ENCODE measurements around the gene CDH22. TPM values are rescaled to one million over a fixed set of nuclear protein-coding genes. Genes with fewer than 3 reads are reported as not detected.

The CDH22 gene
- total and polyA plus RNA-seq, 4 donors, result 0.03 to 0.25 (median 0.09) TPM

DNA sequence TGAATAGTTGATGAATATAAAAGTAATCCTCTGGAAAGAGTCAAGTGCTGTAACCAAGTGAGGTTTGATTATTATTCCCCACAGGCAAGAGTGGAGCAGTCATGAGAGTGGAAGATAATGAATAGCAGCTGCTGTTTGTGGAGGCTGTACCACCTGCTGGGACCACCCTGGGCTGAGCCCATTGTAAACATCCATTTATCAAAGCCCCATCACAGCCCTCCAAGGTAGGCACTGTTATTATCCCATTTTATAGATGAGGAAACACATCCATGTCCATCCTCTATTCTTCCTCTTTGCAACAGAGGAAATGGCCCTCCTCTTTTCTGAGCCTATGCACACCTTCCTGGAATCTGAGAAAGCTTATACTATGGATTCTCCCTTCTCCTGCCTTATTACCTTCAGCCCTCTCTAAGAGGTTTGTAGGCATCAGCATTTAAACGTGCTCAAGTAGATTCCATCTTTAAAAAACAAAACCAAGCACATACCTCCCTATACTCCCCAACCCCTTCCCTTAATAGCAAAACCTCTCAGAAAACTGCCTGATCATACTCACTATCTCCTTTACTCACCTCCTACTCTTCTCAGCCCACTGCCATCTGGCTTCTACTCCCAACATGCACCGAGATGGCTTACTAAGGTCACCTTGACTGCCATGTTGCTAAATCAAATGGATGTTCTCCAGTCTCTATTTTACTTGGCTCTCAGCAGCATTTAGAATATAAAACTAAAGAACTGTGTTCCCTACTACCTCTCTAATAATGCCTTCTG, 37.1 kb downstream of the CDH22 start:
- no peak overlapping the region for H3K9ac ChIP-seq (ENCODE audit: insufficient read depth in 1 of 2, low read length in 2 of 2)
- 66 to 71% methylated on average over 2 of the region's 2 CpGs for WGBS, 2 donors
- H3K27ac ChIP-seq (ENCODE audit: low read depth in 1 of 2, low read length in 1 of 2), result no peak overlapping the region
- H3K4me3 ChIP-seq, result no peak overlapping the region
- no peak for ATAC-seq (ENCODE audit: insufficient read depth, low FRiP score)
- peaks cover 2 to 45% (median 11%) of the 10 kb centered on the region in 3 donors for H3K27me3 ChIP-seq (ENCODE audit: control insufficient read depth in 3 of 3, insufficient read depth in 3 of 3, low read length in 2 of 3)
- TF ChIP-seq, protein P1, sequence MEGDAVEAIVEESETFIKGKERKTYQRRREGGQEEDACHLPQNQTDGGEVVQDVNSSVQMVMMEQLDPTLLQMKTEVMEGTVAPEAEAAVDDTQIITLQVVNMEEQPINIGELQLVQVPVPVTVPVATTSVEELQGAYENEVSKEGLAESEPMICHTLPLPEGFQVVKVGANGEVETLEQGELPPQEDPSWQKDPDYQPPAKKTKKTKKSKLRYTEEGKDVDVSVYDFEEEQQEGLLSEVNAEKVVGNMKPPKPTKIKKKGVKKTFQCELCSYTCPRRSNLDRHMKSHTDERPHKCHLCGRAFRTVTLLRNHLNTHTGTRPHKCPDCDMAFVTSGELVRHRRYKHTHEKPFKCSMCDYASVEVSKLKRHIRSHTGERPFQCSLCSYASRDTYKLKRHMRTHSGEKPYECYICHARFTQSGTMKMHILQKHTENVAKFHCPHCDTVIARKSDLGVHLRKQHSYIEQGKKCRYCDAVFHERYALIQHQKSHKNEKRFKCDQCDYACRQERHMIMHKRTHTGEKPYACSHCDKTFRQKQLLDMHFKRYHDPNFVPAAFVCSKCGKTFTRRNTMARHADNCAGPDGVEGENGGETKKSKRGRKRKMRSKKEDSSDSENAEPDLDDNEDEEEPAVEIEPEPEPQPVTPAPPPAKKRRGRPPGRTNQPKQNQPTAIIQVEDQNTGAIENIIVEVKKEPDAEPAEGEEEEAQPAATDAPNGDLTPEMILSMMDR (IDR thresholded peaks at IDR 0.05; ENCODE audit: control extremely low read depth, extremely low read depth), result no peak
- no peaks in the 10 kb centered on the region for H3K36me3 ChIP-seq (ENCODE audit: control insufficient read depth in 4 of 4, insufficient read depth in 4 of 4, low read length in 4 of 4)
- peaks cover 0 to 7% (median 0%) of the 10 kb centered on the region in 4 donors for H3K9me3 ChIP-seq (ENCODE audit: control insufficient read depth in 4 of 4, insufficient read depth in 3 of 4, low read length in 3 of 4)
- no peaks in the 10 kb centered on the region for H3K4me1 ChIP-seq (ENCODE audit: control insufficient read depth in 5 of 5, insufficient read depth in 5 of 5, low read length in 5 of 5)
- no peak for DNase-seq

GRCh38 chr20:46269372-46269771, 38.9 kb downstream of the CDH22 start:
- 76 to 81% methylated on average over 7 of the region's 7 CpGs for WGBS, 2 donors
- Histone ChIP-seq H3K27me3 (ENCODE audit: control insufficient read depth in 3 of 3, insufficient read depth in 3 of 3, low read length in 2 of 3) (peaks cover 0 to 49% (median 11%) of the 10 kb centered on the region in 3 donors), H3K4me3 (no peak overlapping the region), H3K4me1 (ENCODE audit: control insufficient read depth in 5 of 5, insufficient read depth in 5 of 5, low read length in 5 of 5) (no peaks in the 10 kb centered on the region), H3K27ac (ENCODE audit: low read depth in 1 of 2, low read length in 1 of 2) (no peak overlapping the region), H3K9me3 (ENCODE audit: control insufficient read depth in 4 of 4, insufficient read depth in 3 of 4, low read length in 3 of 4) (peaks cover 0 to 8% (median 0%) of the 10 kb centered on the region in 4 donors), H3K36me3 (ENCODE audit: control insufficient read depth in 4 of 4, insufficient read depth in 4 of 4, low read length in 4 of 4) (no peaks in the 10 kb centered on the region), H3K9ac (ENCODE audit: insufficient read depth in 1 of 2, low read length in 2 of 2) (no peak overlapping the region)
- ATAC-seq (ENCODE audit: insufficient read depth, low FRiP score), result no peak
- no peak for DNase-seq
- TF ChIP-seq, protein P1 (IDR thresholded peaks at IDR 0.05; ENCODE audit: control extremely low read depth, extremely low read depth), result no peak

- 65 to 75% methylated on average over 3 of the region's 3 CpGs for WGBS, 2 donors
- TF ChIP-seq, protein P1 (IDR thresholded peaks at IDR 0.05; ENCODE audit: control extremely low read depth, extremely low read depth), result no peak
- Histone ChIP-seq H3K27ac (ENCODE audit: low read depth in 1 of 2, low read length in 1 of 2) (no peak overlapping the region), H3K4me1 (ENCODE audit: control insufficient read depth in 5 of 5, insufficient read depth in 5 of 5, low read length in 5 of 5) (no peaks in the 10 kb centered on the region), H3K4me3 (no peak overlapping the region), H3K9ac (ENCODE audit: insufficient read depth in 1 of 2, low read length in 2 of 2) (no peak overlapping the region), H3K36me3 (ENCODE audit: control insufficient read depth in 4 of 4, insufficient read depth in 4 of 4, low read length in 4 of 4) (no peaks in the 10 kb centered on the region), H3K9me3 (ENCODE audit: control insufficient read depth in 4 of 4, insufficient read depth in 3 of 4, low read length in 3 of 4) (peaks cover 0 to 7% (median 0%) of the 10 kb centered on the region in 4 donors), H3K27me3 (ENCODE audit: control insufficient read depth in 3 of 3, insufficient read depth in 3 of 3, low read length in 2 of 3) (peaks cover 0 to 51% (median 6%) of the 10 kb centered on the region in 3 donors)
- ATAC-seq (ENCODE audit: insufficient read depth, low FRiP score) (no peak), DNase-seq (no peak)
These were observed 39.6 kb downstream of the CDH22 start for GRCh38 chr20:46268662-46269061.

Data from lung (tissue), 12 donors.